ENCODE results near the gene CSPG4.

CSPG4 gene

GRCh38 chr15:75672646-75673425 lies 39.8 kb downstream of the CSPG4 start:
- TF ChIP-seq CTCF (IDR thresholded peaks at IDR 0.05; ENCODE audit: unreplicated experiment in 3 of 3): no peak
- H3K9me3 Mint-ChIP-seq: no peaks in the 10 kb centered on the region
- peak overlapping the region; percentile 81 to 98 (median 94) for H3K27ac Mint-ChIP-seq

GRCh38 chr15:75671730-75672602 lies 40.7 kb downstream of the CSPG4 start:
- Mint-ChIP-seq H3K9me3 (no peaks in the 10 kb centered on the region), H3K36me3 (ENCODE audit: low read depth) (no peaks in the 10 kb centered on the region), H3K27ac (peak overlapping the region; percentile 81 to 98 (median 94)), H3K27me3 (ENCODE audit: low read depth) (no peaks in the 10 kb centered on the region), H3K4me1 (peaks cover 17% of the 10 kb centered on the region), H3K4me3 (peak overlapping the region in 1 of 3 experiments; percentile 69)
- no peak for TF ChIP-seq CTCF (IDR thresholded peaks at IDR 0.05; ENCODE audit: unreplicated experiment in 3 of 3)

More at GRCh38 chr15:75672646-75673425, 39.8 kb downstream of the CSPG4 start:
- no peaks in the 10 kb centered on the region for H3K27me3 Mint-ChIP-seq (ENCODE audit: low read depth)
- H3K4me1 Mint-ChIP-seq: peaks cover 17% of the 10 kb centered on the region
- no peaks in the 10 kb centered on the region for H3K36me3 Mint-ChIP-seq (ENCODE audit: low read depth)
- peak overlapping the region; percentile 12 to 69 (median 48) for H3K4me3 Mint-ChIP-seq

GRCh38 chr15:75669879-75670212 lies 42.8 kb downstream of the CSPG4 start:
- Mint-ChIP-seq H3K27ac (no peak overlapping the region), H3K9me3 (no peaks in the 10 kb centered on the region), H3K4me1 (peaks cover 21% of the 10 kb centered on the region), H3K36me3 (ENCODE audit: low read depth) (peaks cover 4% of the 10 kb centered on the region), H3K27me3 (ENCODE audit: low read depth) (peaks cover 4% of the 10 kb centered on the region), H3K4me3 (no peak overlapping the region)
- no peak for TF ChIP-seq CTCF (IDR thresholded peaks at IDR 0.05; ENCODE audit: unreplicated experiment in 3 of 3)

DNA sequence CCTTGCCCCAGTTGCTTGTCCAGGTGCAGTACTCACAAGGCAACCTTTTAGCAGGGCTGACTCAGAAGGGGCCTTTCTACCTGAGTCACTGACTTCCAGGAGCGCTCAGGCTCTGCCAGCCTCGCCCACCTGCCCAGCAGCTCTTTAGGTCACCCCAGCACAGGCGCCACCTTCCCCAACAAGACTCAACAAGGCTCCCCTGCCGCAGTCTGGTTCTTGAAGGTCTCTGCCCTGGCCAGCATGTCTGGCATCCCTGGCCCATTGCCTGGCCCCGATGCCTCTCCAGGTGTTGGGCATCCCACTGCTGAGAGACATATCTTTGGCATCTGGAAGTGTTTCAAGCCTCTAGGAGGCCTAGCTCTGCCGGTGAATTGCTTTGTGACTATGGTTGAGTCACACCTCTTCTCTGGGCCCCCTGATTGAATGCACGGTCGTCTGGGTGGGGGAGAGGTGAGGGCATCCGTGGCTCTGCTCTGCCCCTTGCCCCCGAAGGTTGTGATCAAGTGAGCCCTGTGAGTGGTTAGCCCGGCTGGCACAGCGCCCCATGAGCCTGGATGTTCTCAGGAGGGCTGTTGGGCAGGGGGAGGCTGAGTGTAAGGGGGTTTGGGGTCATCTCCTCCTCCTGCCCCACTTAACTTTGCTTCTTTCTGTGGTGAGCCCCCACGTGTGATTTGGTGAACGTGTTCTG lies 43.3 kb downstream of the CSPG4 start:
- Mint-ChIP-seq H3K27ac (no peak overlapping the region), H3K4me1 (peaks cover 21% of the 10 kb centered on the region), H3K27me3 (ENCODE audit: low read depth) (peaks cover 4% of the 10 kb centered on the region), H3K4me3 (no peak overlapping the region), H3K36me3 (ENCODE audit: low read depth) (peaks cover 4% of the 10 kb centered on the region), H3K9me3 (no peaks in the 10 kb centered on the region)
- TF ChIP-seq CTCF (IDR thresholded peaks at IDR 0.05; ENCODE audit: unreplicated experiment in 3 of 3): no peak

DNA sequence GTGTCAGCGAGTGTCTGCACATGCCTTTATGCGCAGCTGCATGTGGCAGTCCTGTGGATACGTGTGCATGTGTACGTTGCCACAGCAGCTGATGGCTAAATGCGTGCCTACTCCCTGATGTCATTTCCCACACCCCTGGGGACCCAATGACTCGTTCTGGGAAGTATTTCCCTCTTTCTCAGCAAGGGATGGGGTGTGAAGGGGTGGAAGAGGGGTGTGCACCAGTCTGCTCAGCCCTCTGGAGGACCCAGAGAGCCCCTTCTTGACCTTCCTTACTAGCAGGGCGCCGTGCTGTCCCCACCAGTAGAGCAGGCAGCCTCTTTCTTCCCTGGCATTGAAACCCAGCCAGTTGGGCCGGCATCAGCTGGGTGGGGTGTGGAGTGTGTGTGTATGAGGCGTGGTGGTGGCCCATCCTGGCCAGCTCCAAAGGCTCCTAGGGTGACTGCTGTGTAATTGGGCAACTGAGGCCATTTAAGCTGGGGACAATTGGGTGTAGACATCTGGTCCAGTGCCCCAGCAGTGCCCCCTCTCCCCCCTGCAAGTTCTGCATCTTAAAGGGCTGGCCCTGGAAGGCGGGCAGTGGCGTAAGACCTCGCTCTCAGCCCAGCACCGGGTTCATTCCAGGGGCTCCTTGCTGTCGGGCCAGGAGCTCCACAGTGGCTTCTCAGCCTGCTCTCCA lies 45.7 kb downstream of the CSPG4 start:
- Mint-ChIP-seq H3K36me3 (ENCODE audit: low read depth) (peaks cover 4% of the 10 kb centered on the region), H3K4me1 (peaks cover 5% of the 10 kb centered on the region), H3K9me3 (no peaks in the 10 kb centered on the region), H3K27ac (no peak overlapping the region), H3K27me3 (ENCODE audit: low read depth) (peaks cover 4% of the 10 kb centered on the region), H3K4me3 (no peak overlapping the region)
- no peak for TF ChIP-seq CTCF (IDR thresholded peaks at IDR 0.05; ENCODE audit: unreplicated experiment in 3 of 3)

Data from nephron (organoid).